ENCODE measurements around the gene OR2A5. TPM values are rescaled to one million over a fixed set of nuclear protein-coding genes. Genes with fewer than 3 reads are reported as not detected.
"Not testable (repeated sequence)": the region's sequence is repeated elsewhere in the genome, so short reads cannot be mapped to it uniquely, and the experiment has no call there.

Gene OR2A5
- not detected for polyA plus RNA-seq (2013, experiment 1 of 2)
- polyA plus RNA-seq (2013, experiment 2 of 2): not detected

GRCh38 chr7:144048648-144049047 lies at the start of gene OR2A5:
TSS of gene OR2A5 (plus strand) at chr7:144048948. CDS start at chr7:144050402, 1,454 bp downstream.
- H3K4me1 ChIP-seq (ENCODE audit: control insufficient read depth, insufficient read depth, low read length, poor library complexity, severe bottlenecking): no peaks in the 10 kb centered on the region
- no CpG with 5 or more reads among the region's 1 CpG for WGBS, 2 experiments (ENCODE audit: insufficient coverage in 2 of 2)
- H3K36me3 ChIP-seq (ENCODE audit: control insufficient read depth, insufficient read depth, low read length): no peaks in the 10 kb centered on the region
- no peak within 1 kb of the TSS for H3K4me3 ChIP-seq (ENCODE audit: extremely low read depth, insufficient read depth, low read length, poor library complexity, severe bottlenecking)
- no peaks in the 10 kb centered on the region for H3K9me3 ChIP-seq (ENCODE audit: control insufficient read depth, low read length)
- H3K27ac ChIP-seq (ENCODE audit: low read depth, low read length, severe bottlenecking): no peak within 1 kb of the TSS

GRCh38 chr7:144000020-144000419 lies 48.7 kb upstream of the OR2A5 start, which contains the start of gene OR6B1:
TSS of gene OR6B1 (plus strand) at chr7:144000320. CDS start at chr7:144003997, 3,677 bp downstream.
- Histone ChIP-seq H3K4me1 (ENCODE audit: control insufficient read depth, insufficient read depth, low read length, poor library complexity, severe bottlenecking) (no peaks in the 10 kb centered on the region), H3K4me3 (ENCODE audit: extremely low read depth, insufficient read depth, low read length, poor library complexity, severe bottlenecking) (no peak within 1 kb of the TSS), H3K9me3 (ENCODE audit: control insufficient read depth, low read length) (no peaks in the 10 kb centered on the region), H3K36me3 (ENCODE audit: control insufficient read depth, insufficient read depth, low read length) (no peaks in the 10 kb centered on the region), H3K27ac (ENCODE audit: low read depth, low read length, severe bottlenecking) (no peak within 1 kb of the TSS)
- 87 to 96% methylated on average over 2 of the region's 4 CpGs for WGBS, 2 experiments (ENCODE audit: insufficient coverage in 2 of 2)

GRCh38 chr7:144001543-144001942 lies 47.2 kb upstream of the OR2A5 start:
- no peaks in the 10 kb centered on the region for H3K4me1 ChIP-seq (ENCODE audit: control insufficient read depth, insufficient read depth, low read length, poor library complexity, severe bottlenecking)
- H3K36me3 ChIP-seq (ENCODE audit: control insufficient read depth, insufficient read depth, low read length): no peaks in the 10 kb centered on the region
- WGBS, 2 experiments (ENCODE audit: insufficient coverage in 2 of 2): 95 to 98% methylated on average over 3 of the region's 3 CpGs
- no peak overlapping the region for H3K4me3 ChIP-seq (ENCODE audit: extremely low read depth, insufficient read depth, low read length, poor library complexity, severe bottlenecking)
- H3K27ac ChIP-seq (ENCODE audit: low read depth, low read length, severe bottlenecking): no peak overlapping the region
- no peaks in the 10 kb centered on the region for H3K9me3 ChIP-seq (ENCODE audit: control insufficient read depth, low read length)

- Histone ChIP-seq H3K27ac (ENCODE audit: low read depth, low read length, severe bottlenecking) (no peak overlapping the region), H3K4me1 (ENCODE audit: control insufficient read depth, insufficient read depth, low read length, poor library complexity, severe bottlenecking) (no peaks in the 10 kb centered on the region), H3K36me3 (ENCODE audit: control insufficient read depth, insufficient read depth, low read length) (no peaks in the 10 kb centered on the region), H3K4me3 (ENCODE audit: extremely low read depth, insufficient read depth, low read length, poor library complexity, severe bottlenecking) (no peak overlapping the region), H3K9me3 (ENCODE audit: control insufficient read depth, low read length) (peaks cover 9% of the 10 kb centered on the region)
- WGBS, 2 experiments (ENCODE audit: insufficient coverage in 2 of 2): 79 to 100% methylated on average over 2 to 3 of the region's 5 CpGs
These were observed 44.0 kb upstream of the OR2A5 start for GRCh38 chr7:144004703-144005102.

- no peak overlapping the region for H3K27ac ChIP-seq (ENCODE audit: low read depth, low read length, severe bottlenecking)
- WGBS, 2 experiments (ENCODE audit: insufficient coverage in 2 of 2): no CpG with 5 or more reads among the region's 1 CpG
- H3K9me3 ChIP-seq (ENCODE audit: control insufficient read depth, low read length): peaks cover 13% of the 10 kb centered on the region
These were observed 42.6 kb upstream of the OR2A5 start for GRCh38 chr7:144006029-144006691.

GRCh38 chr7:144006692-144007042 lies 42.1 kb upstream of the OR2A5 start:
- Histone ChIP-seq H3K4me3 (ENCODE audit: extremely low read depth, insufficient read depth, low read length, poor library complexity, severe bottlenecking) (no peak overlapping the region), H3K9me3 (ENCODE audit: control insufficient read depth, low read length) (peaks cover 13% of the 10 kb centered on the region)
- 80 to 100% methylated on average over 1 of the region's 1 CpG for WGBS, 2 experiments (ENCODE audit: insufficient coverage in 2 of 2)

More at GRCh38 chr7:144006029-144006691, 42.6 kb upstream of the OR2A5 start:
- Histone ChIP-seq H3K4me1 (ENCODE audit: control insufficient read depth, insufficient read depth, low read length, poor library complexity, severe bottlenecking) (no peaks in the 10 kb centered on the region), H3K36me3 (ENCODE audit: control insufficient read depth, insufficient read depth, low read length) (no peaks in the 10 kb centered on the region), H3K4me3 (ENCODE audit: extremely low read depth, insufficient read depth, low read length, poor library complexity, severe bottlenecking) (no peak overlapping the region)

GRCh38 chr7:144009361-144009760 lies 39.4 kb upstream of the OR2A5 start:
- Histone ChIP-seq H3K9me3 (ENCODE audit: control insufficient read depth, low read length) (peaks cover 13% of the 10 kb centered on the region), H3K27ac (ENCODE audit: low read depth, low read length, severe bottlenecking) (no peak overlapping the region), H3K4me3 (ENCODE audit: extremely low read depth, insufficient read depth, low read length, poor library complexity, severe bottlenecking) (no peak overlapping the region), H3K36me3 (ENCODE audit: control insufficient read depth, insufficient read depth, low read length) (no peaks in the 10 kb centered on the region), H3K4me1 (ENCODE audit: control insufficient read depth, insufficient read depth, low read length, poor library complexity, severe bottlenecking) (no peaks in the 10 kb centered on the region)
- 88 to 95% methylated on average over 2 of the region's 2 CpGs for WGBS, 2 experiments (ENCODE audit: insufficient coverage in 2 of 2)

More at GRCh38 chr7:144006692-144007042, 42.1 kb upstream of the OR2A5 start:
- Histone ChIP-seq H3K4me1 (ENCODE audit: control insufficient read depth, insufficient read depth, low read length, poor library complexity, severe bottlenecking) (no peaks in the 10 kb centered on the region), H3K27ac (ENCODE audit: low read depth, low read length, severe bottlenecking) (no peak overlapping the region), H3K36me3 (ENCODE audit: control insufficient read depth, insufficient read depth, low read length) (no peaks in the 10 kb centered on the region)

GRCh38 chr7:144010061-144010460 lies 38.7 kb upstream of the OR2A5 start:
- H3K27ac ChIP-seq (ENCODE audit: low read depth, low read length, severe bottlenecking); H3K4me3 ChIP-seq (ENCODE audit: extremely low read depth, insufficient read depth, low read length, poor library complexity, severe bottlenecking); H3K4me1 ChIP-seq (ENCODE audit: control insufficient read depth, insufficient read depth, low read length, poor library complexity, severe bottlenecking); H3K36me3 ChIP-seq (ENCODE audit: control insufficient read depth, insufficient read depth, low read length): not testable (repeated sequence)
- peaks cover 13% of the 10 kb centered on the region for H3K9me3 ChIP-seq (ENCODE audit: control insufficient read depth, low read length)

GRCh38 chr7:144010821-144011220 lies 37.9 kb upstream of the OR2A5 start:
- WGBS, 2 experiments (ENCODE audit: insufficient coverage in 2 of 2): 100% methylated on average over 1 of the region's 1 CpG; no CpG with 5 or more reads in 1 of the 2 experiments
- not testable (repeated sequence) for H3K4me3 ChIP-seq (ENCODE audit: extremely low read depth, insufficient read depth, low read length, poor library complexity, severe bottlenecking); H3K27ac ChIP-seq (ENCODE audit: low read depth, low read length, severe bottlenecking); H3K36me3 ChIP-seq (ENCODE audit: control insufficient read depth, insufficient read depth, low read length); H3K4me1 ChIP-seq (ENCODE audit: control insufficient read depth, insufficient read depth, low read length, poor library complexity, severe bottlenecking)
- peaks cover 13% of the 10 kb centered on the region for H3K9me3 ChIP-seq (ENCODE audit: control insufficient read depth, low read length)

- Histone ChIP-seq H3K27ac (ENCODE audit: low read depth, low read length, severe bottlenecking) (no peak overlapping the region), H3K4me1 (ENCODE audit: control insufficient read depth, insufficient read depth, low read length, poor library complexity, severe bottlenecking) (no peaks in the 10 kb centered on the region), H3K36me3 (ENCODE audit: control insufficient read depth, insufficient read depth, low read length) (no peaks in the 10 kb centered on the region), H3K9me3 (ENCODE audit: control insufficient read depth, low read length) (peaks cover 13% of the 10 kb centered on the region), H3K4me3 (ENCODE audit: extremely low read depth, insufficient read depth, low read length, poor library complexity, severe bottlenecking) (no peak overlapping the region)
- WGBS, 2 experiments (ENCODE audit: insufficient coverage in 2 of 2): 58 to 91% methylated on average over 3 to 4 of the region's 5 CpGs
These were observed 37.1 kb upstream of the OR2A5 start for GRCh38 chr7:144011458-144012230.

- H3K4me1 ChIP-seq (ENCODE audit: control insufficient read depth, insufficient read depth, low read length, poor library complexity, severe bottlenecking): peaks cover 28% of the 10 kb centered on the region
- H3K4me3 ChIP-seq (ENCODE audit: extremely low read depth, insufficient read depth, low read length, poor library complexity, severe bottlenecking): no peak overlapping the region
- WGBS, 2 experiments (ENCODE audit: insufficient coverage in 2 of 2): 74 to 78% methylated on average over 3 to 4 of the region's 4 CpGs
- H3K9me3 ChIP-seq (ENCODE audit: control insufficient read depth, low read length): no peaks in the 10 kb centered on the region
- H3K27ac ChIP-seq (ENCODE audit: low read depth, low read length, severe bottlenecking): no peak overlapping the region
- H3K36me3 ChIP-seq (ENCODE audit: control insufficient read depth, insufficient read depth, low read length): no peaks in the 10 kb centered on the region
These were observed 30.7 kb upstream of the OR2A5 start for GRCh38 chr7:144018065-144018464.

Measured in mesodermal cell (in vitro differentiated cells).